NCI-H2227 (cell line): ENCODE data around the gene CTSH.
"Not testable (repeated sequence)": the region's sequence is repeated elsewhere in the genome, so short reads cannot be mapped to it uniquely, and the experiment has no call there.

Experiments used
- DNase-seq: peaks from one replicate; lab custom pipeline; 2025; ENCODE audit not compliant: unreplicated experiment; lab: John Stamatoyannopoulos, UW

CTSH gene

GRCh38 chr15:78942741-78943140 is 2.1 kb downstream of the CTSH start:
- no peak for DNase-seq

GRCh38 chr15:78938658-78939488 is 6.0 kb downstream of the CTSH start:
- no peak for DNase-seq

- no peak for DNase-seq
Observed at GRCh38 chr15:78937132-78937739, 7.6 kb downstream of the CTSH start.

GRCh38 chr15:78934655-78935023 is 10.2 kb downstream of the CTSH start:
- DNase-seq = no peak

GRCh38 chr15:78933823-78934654 is 10.8 kb downstream of the CTSH start:
- no peak for DNase-seq

- no peak for DNase-seq
Observed at GRCh38 chr15:78933187-78933822, 11.5 kb downstream of the CTSH start.

- no peak for DNase-seq
Observed at GRCh38 chr15:78932258-78932808, 12.5 kb downstream of the CTSH start.

GRCh38 chr15:78931439-78932257 is 13.2 kb downstream of the CTSH start:
- no peak for DNase-seq

- no peak for DNase-seq
Observed at GRCh38 chr15:78930577-78931388, 14.1 kb downstream of the CTSH start.

GRCh38 chr15:78929536-78930264 is 15.1 kb downstream of the CTSH start:
- no peak for DNase-seq

GRCh38 chr15:78928616-78929093 is 16.2 kb downstream of the CTSH start:
- no peak for DNase-seq

GRCh38 chr15:78928176-78928575 is 16.7 kb downstream of the CTSH start:
- not testable (repeated sequence) for DNase-seq

GRCh38 chr15:78927077-78927790 is 17.6 kb downstream of the CTSH start:
- no peak for DNase-seq

GRCh38 chr15:78925956-78926743 is 18.7 kb downstream of the CTSH start:
- DNase-seq = no peak

- DNase-seq = no peak
Observed at GRCh38 chr15:78925076-78925624, 19.7 kb downstream of the CTSH start.

- no peak for DNase-seq
Observed at GRCh38 chr15:78923480-78924360, 21.1 kb downstream of the CTSH start.
